CD4-positive, alpha-beta T cell treated with Interleukin-6 at 100 ng/mL for 8 hours (primary cell): Measurements from ENCODE around the gene MDFIC.

ENCODE experiments used
- DNase-seq: peaks from one replicate; pipeline ENCODE4 v3.0.0-alpha.2; 2020; ENCODE audit warnings: mixed read lengths, low spot score

The MDFIC gene

DNA sequence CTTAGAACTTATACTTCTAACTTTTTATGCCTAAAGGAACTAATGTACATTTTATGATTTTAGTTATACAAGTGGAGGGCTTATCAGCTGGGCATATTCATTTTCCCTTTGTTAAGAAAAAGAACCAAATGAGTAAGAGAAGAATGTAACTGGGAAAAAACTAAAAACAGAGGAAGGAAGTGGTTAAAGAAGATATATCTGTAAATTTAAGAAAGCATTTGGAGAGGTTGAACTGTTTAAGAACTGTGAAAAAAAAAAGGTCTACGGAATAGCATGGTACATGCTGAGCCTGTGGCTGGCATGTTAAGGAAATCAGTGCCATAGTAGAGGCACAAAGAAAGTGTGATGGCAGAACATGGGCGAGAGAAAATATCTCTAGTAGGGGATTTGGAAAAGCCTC is 6.2 kb downstream of the MDFIC start:
- DNase-seq: no peak

DNA sequence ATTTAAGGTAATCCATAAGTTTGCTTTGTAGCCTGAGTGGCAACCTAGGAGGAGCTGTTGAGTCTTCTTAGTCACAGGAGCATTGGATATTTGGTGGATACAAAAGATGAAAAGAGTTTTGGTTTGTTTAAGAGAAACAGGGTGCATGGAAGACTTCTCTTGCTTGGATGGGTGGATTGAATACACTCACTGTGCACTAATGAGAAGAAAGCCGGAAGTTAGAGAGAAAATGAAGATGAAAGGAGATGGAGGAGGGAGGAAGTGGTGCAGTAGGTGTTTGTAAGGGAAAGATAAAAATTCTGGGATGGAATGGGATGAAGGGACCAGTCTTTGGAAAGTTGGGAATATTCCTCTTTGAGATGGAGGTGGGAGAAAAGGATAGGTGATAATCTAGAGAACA is 7.7 kb downstream of the MDFIC start:
- no peak for DNase-seq

GRCh38 chr7:114930107-114930661 is 8.3 kb downstream of the MDFIC start:
- no peak for DNase-seq

GRCh38 chr7:114930829-114931655 is 9.1 kb downstream of the MDFIC start:
- peak; percentile 6 for DNase-seq

DNA sequence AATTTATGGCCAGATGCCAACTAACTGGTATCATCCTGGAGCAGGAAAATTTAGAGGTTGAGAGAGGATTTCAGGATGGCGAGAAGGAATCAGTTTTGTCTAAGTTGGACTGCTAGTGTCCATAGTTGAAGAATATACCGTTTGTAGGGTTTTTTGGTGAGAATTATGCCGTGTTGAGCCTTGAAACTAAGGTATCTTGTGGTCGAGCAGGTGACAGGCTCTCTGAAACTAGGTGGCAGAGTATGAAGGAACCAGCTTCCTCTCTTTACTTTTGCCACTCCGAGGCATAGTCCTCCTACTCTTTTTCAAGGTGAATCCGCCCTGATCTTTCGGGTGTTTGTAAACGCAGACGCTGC is 9.7 kb downstream of the MDFIC start:
- peak; percentile 50 for DNase-seq

- DNase-seq: no peak
These were observed 11.1 kb downstream of the MDFIC start for GRCh38 chr7:114932991-114933390.

DNA sequence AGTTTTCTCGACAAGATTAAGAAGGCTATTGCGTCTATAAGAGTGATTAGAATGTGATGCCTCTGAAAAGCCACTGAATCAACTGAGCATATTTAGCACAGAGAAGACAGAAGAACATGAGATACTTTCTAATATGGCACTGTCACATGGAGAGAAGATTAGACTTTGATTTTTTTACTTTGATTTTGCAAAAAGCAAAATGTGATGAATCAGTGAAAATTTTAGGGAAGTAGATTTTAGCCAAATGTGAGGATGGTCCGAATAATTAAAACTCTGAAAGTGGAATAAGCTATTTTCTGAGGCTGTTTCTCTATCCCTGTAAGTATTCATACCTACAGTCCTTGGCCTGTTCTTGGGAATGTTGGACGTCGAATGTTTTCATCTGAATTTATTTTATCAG is 11.8 kb downstream of the MDFIC start:
- no peak for DNase-seq

DNA sequence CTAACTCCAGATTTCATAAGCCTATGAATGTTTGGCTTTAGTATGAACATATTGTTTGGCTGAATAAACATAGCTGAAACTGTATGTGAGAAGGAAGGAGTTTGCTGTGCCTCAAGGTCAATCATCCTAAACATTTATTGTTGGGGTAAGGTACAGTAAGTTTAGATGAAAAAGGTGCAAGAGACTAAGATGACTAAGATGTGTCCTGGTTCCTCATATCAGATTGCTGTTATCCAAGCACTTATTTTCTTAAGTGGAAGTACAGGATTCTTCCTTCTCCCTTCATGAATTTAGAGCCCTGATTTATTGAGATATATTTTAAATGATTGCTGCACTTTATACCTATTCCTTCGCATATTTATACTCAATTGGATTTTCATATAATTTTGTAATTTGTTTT is 12.2 kb downstream of the MDFIC start:
- no peak for DNase-seq

- no peak for DNase-seq
These were observed 12.8 kb downstream of the MDFIC start for GRCh38 chr7:114934713-114935112.

GRCh38 chr7:114936471-114936870 is 14.6 kb downstream of the MDFIC start:
- DNase-seq: no peak

DNA sequence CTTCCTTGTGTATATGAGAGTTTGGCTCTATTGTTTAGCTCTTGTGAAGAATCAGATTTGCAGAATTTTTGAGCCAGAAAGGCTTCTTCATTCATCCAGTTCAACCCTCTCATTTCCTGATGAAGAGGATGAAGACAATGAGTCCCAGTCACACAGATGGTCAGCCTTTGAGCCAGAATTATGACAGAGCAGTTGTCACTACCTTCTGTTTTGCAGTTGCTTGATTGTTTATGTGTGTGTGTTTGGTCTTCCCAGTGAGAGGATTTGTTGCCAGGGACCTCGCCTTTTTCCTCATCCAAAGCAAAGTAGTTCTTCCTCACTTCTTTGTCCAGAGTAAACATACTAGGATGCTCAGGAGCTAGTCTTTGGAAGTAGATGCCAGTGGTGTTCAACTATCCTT is 15.6 kb downstream of the MDFIC start:
- no peak for DNase-seq

- no peak for DNase-seq
These were observed 16.9 kb downstream of the MDFIC start for GRCh38 chr7:114938785-114939184.

GRCh38 chr7:114939484-114940097 is 17.7 kb downstream of the MDFIC start:
- DNase-seq: no peak

DNA sequence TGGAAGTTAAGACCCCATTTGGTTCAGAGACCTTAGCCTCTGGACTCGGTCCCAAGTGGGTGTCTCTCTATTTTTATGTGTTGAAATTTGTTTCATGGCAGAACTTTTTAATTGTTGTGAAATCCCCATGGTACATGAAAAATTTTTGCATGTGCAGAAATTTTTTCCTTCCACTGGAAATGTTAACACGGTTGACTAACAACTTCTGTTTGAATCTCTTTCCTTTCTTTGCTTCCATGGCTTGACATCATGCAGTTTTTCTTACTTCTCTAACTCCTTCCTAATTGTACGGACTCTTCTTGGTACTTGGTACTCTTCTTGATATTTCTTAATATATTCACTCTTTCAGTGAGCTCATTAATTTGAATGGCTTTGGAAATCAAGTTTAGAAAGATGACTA is 18.3 kb downstream of the MDFIC start:
- no peak for DNase-seq

- no peak for DNase-seq
These were observed 19.8 kb downstream of the MDFIC start for GRCh38 chr7:114941692-114942091.

DNA sequence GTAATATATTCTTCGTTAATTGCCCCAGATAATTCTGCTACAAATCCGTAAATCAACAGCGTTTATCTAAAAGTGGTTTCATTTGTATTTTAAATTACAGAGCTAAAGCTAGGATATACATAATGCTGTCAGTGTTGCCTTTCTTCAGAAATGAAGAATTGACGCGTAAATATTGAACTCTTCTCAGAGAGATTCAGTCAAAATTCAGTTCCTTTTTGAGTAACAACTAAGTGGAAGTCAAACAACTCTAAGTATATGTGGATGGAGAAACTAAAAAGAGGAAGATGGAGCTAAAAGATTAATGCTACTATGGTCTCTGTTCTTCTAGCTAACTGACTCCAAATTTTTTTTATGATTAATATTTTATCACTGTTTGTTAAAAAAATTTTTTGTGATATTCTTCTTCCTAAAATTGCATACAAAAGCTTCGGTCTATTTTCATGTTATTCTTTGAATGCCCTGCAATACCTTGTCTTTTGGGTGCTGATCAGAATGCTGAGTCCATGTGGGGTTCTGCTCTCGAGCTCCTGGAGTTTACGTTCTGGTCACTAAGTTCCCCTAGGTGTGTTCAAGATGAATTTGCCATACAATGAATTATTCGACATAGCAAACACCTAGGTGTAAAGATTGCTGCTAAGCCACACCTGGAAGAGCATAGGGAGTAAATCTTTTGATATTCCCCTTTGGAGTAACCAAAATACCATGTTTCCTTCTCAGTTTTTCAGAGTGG is 20.7 kb downstream of the MDFIC start:
- no peak for DNase-seq

- no peak for DNase-seq
These were observed 21.6 kb downstream of the MDFIC start for GRCh38 chr7:114943530-114943929.

GRCh38 chr7:114943953-114944744 is 22.3 kb downstream of the MDFIC start:
- no peak for DNase-seq

GRCh38 chr7:114944745-114945625 is 23.1 kb downstream of the MDFIC start:
- no peak for DNase-seq

GRCh38 chr7:114949231-114949630 is 27.3 kb downstream of the MDFIC start:
- no peak for DNase-seq

GRCh38 chr7:114952296-114952695 is 30.4 kb downstream of the MDFIC start:
- DNase-seq: no peak
